HG03442 (cell line): Measurements from ENCODE around the gene TEX30.
A peak's percentile ranks its signal among the peaks of the same experiment; 100 is the strongest.

Experiments used
- ATAC-seq: cut with Tn5 transposase; IDR thresholded peaks from one replicate; pipeline ENCODE4 v1.9.1; 2021; ENCODE audit warnings: mild to moderate bottlenecking, moderate library complexity; ENCODE audit not compliant: unreplicated experiment

The TEX30 gene

GRCh38 chr13:102773441-102774213 lies at the start of gene TEX30:
TSS of gene TEX30 (minus strand) at chr13:102773786. CDS start at chr13:102770026, 3,760 bp downstream.
- peak; percentile 90 for ATAC-seq

GRCh38 chr13:102817907-102818306 lies 44.3 kb upstream of the TEX30 start:
- ATAC-seq, result no peak

- no peak for ATAC-seq
Observed at GRCh38 chr13:102817241-102817640, 43.7 kb upstream of the TEX30 start.

- ATAC-seq, result no peak
Observed at GRCh38 chr13:102816708-102817107, 43.1 kb upstream of the TEX30 start.

GRCh38 chr13:102815788-102816187 lies 42.2 kb upstream of the TEX30 start:
- no peak for ATAC-seq

- ATAC-seq, result no peak
Observed at GRCh38 chr13:102814793-102815192, 41.2 kb upstream of the TEX30 start.

GRCh38 chr13:102814025-102814607 lies 40.5 kb upstream of the TEX30 start:
- no peak for ATAC-seq

GRCh38 chr13:102812611-102813287 lies 39.2 kb upstream of the TEX30 start:
- peak; percentile 59 for ATAC-seq

- no peak for ATAC-seq
Observed at GRCh38 chr13:102807699-102808098, 34.1 kb upstream of the TEX30 start.

GRCh38 chr13:102805680-102806079 lies 32.1 kb upstream of the TEX30 start:
- no peak for ATAC-seq

GRCh38 chr13:102800145-102801041 lies 26.8 kb upstream of the TEX30 start:
- peak; percentile 75 for ATAC-seq

- peak; percentile 9 for ATAC-seq
Observed at GRCh38 chr13:102799426-102800144, 26.0 kb upstream of the TEX30 start.

GRCh38 chr13:102798581-102799425 lies 25.2 kb upstream of the TEX30 start, which contains the start of the genes BIVM and POGLUT2:
TSS of gene BIVM (plus strand) at chr13:102799119. CDS start at chr13:102807268, 8,149 bp downstream.
TSS of gene POGLUT2 (minus strand) at chr13:102798976. CDS start at chr13:102798670, 306 bp downstream.
- peak; percentile 81 for ATAC-seq

GRCh38 chr13:102793611-102794355 lies 20.2 kb upstream of the TEX30 start:
- no peak for ATAC-seq

- ATAC-seq, result no peak
Observed at GRCh38 chr13:102792396-102792795, 18.8 kb upstream of the TEX30 start.

GRCh38 chr13:102788683-102789082 lies 15.1 kb upstream of the TEX30 start:
- no peak for ATAC-seq

GRCh38 chr13:102784483-102784882 lies 10.9 kb upstream of the TEX30 start:
- no peak for ATAC-seq

GRCh38 chr13:102781591-102781990 lies 8.0 kb upstream of the TEX30 start:
- no peak for ATAC-seq
